ENCODE measurements around the gene SMTNL2.
"Not testable (repeated sequence)": the region's sequence is repeated elsewhere in the genome, so short reads cannot be mapped to it uniquely, and the experiment has no call there.

The SMTNL2 gene

DNA sequence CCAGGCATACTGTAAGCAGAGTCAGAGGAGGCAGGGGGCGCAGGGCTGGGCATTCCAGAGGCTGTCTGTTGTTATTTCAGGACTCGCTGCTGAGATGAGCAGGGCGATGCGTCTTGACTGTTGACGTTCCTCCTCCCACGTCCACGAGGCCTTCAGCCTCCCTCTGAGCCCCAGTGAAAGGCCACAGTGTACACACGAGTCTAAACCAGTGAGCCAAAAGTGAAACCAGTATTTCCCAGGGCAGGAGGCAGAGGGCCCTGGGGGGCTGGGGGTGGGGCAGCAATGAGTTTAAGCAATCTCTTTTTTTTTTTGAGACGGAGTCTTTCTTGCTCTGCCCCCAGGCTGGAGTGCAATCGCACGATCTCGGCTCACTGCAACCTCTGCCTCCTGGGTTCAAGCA is 21.5 kb downstream of the SMTNL2 start:
- DNase-seq, result no peak

DNA sequence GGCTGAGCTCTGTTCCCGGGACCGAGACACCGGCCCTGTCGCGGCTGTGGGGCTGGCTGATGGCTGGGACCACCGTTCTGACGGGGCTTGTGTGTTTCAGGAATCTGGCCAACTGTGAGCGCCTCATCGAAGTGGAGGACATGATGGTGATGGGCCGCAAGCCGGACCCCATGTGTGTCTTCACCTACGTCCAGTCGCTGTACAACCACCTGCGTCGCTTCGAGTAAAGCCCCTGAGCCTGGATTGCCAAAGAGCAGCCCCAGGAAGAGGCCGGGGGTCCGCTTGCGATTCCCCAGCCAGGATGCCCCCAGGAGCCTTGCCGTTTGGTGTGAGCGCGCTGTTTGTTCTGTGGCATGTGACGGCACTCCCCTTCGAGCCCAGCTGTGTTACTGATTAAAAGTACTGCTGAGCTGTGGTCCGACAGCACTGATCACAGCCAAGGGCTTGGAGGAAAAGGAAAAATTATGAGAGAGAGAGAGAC is 23.0 kb downstream of the SMTNL2 start:
- DNase-seq, result no peak

DNA sequence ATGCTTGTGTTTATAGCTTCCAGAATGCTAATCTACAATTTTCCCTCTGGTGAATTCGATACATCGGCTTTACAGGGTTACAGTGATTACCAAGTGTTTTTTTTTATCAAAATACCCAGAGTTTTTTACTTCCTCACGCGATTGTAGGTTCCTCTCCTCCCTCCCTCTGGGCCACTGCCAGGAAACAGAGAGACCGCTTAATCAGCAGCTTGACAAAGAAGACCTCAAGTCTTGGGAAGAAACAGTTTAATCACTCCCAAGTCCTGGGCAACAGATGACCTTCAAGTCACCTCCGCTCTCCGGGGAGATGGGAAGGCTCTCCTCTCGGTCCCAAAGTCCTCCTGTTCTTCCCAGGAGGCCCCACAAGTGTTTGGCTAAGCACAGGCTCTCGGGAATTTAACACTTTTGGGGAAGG is 23.5 kb downstream of the SMTNL2 start:
- no peak for DNase-seq

DNA sequence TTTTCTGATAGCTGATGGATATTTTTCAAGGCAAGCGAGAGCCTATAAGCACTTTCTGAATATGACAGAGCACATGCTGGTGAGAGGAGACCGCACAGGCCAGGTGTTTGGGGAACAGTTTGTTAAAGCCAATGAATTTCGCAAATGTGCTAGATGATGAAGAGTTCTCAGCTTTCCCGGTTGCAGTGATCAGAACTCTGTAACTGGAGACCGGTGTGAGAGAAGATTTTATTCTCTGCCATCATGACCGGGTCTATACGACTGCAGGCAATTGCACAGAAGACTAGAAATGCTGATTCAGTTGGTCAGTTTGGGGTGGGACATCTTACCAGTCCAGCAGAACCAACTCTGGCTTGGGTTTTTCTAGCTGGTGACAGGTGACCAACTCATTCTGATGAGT is 25.4 kb downstream of the SMTNL2 start:
- no peak for DNase-seq

DNA sequence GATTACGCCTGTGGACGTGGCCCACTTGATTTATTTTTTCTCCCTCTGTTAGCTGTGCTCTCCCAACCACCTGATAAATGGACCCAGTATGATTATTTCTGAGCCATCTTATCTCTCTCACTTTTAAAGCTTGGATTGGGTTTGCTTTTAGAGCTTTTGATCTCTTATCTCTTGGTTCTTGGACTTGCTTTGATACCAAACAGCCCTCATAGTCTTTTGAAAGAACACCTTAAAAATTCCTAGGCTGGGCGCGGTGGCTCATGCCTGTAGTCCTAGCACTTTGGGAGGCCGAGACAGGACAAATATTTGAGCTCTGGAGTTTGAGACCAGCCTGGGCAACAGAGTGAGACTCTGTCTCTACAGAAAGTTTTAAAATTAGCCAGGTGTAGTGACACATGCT is 25.8 kb downstream of the SMTNL2 start:
- no peak for DNase-seq

DNA sequence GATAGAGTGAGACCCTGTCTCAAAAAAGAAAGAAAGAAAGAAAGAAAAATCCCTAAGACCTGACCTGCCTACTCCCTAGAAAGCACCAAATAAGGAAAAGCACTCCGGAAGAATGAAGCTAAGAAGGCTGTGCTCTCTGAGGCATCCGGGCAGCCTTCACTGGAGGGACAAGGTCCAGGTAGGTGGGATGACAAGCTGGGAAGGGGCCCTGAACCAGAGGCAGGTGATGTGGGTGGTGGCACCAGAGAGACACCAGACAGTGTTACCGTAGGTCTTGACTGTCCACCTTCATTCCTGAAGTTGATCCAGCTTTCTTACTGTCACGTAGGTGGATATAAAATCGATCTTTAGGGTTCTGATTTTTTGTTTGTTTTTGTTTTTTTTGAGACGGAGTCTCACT is 26.3 kb downstream of the SMTNL2 start:
- no peak for DNase-seq

DNA sequence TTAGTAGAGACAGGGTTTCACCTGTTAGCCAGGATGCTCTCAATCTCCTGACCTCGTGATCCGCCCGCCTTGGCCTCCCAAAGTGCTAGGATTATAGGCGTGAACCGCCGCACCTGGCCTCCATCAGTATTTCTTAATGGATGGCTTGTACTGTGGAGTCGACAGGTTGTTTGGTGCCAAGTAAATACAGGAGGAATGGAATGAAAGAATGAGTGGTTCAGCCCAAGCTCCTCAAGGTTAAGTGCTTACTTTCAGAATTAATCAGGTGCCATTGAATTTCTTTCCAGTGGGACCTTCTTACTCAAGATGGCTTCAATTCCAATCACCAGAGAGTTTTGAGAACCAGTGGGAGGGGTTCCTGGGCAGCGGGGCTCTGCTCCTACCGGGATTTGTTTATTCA is 32.1 kb downstream of the SMTNL2 start:
- DNase-seq, result no peak

DNA sequence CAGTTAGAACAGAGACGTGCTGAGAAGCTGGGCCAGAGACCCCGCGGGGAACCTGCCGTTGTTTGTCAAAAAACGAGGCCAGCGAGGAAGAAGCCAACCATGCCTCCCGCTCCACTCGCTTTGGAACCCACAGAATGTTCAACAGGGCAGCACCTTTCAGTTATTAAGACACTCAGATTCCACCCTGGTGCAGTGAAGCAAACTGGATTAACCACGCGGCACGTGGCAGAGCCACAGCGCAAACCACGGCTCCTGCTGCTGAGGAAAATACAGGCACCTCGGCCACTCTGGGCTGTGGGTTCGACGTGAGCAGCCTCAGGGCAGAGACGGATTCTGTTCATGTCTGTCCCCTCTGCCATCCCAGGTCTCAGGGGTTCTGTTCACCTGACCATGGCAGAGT is 32.8 kb downstream of the SMTNL2 start:
- DNase-seq, result no peak

DNA sequence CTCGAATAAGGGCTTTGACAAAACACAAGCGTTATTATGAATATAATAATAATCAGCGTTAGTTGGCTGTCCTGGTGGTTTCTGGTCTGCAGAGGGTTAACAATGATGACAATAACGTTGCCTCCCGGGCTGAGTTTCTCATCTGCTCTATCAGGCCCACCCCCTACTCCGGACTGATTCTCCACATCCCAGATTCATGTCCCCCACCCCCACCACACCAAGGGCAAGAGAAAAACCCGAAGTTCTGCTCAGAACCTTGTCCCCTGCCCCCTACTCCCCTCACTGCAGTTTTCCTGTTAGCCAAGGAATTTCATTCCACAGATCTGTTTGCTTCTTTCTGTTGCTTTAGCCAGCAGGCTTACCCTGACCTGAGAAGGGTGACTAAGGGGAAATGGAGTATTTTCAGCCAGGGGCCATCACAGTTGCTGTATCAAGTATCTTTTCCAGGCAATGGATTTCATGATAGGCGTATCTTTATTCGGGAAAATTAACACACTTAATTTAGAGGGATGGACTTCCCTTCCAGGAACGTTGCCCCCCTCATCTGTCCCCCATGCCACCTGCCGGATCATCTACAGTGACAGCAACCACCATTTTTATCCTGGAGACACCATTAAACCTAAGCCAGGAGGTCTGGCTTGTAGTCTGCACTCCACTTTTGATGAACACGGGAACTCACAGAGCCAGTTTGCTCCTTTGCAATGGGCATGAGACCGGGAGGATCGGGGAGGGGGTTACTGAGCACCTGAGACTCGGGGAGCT is 33.4 kb downstream of the SMTNL2 start:
- no peak for DNase-seq

DNA sequence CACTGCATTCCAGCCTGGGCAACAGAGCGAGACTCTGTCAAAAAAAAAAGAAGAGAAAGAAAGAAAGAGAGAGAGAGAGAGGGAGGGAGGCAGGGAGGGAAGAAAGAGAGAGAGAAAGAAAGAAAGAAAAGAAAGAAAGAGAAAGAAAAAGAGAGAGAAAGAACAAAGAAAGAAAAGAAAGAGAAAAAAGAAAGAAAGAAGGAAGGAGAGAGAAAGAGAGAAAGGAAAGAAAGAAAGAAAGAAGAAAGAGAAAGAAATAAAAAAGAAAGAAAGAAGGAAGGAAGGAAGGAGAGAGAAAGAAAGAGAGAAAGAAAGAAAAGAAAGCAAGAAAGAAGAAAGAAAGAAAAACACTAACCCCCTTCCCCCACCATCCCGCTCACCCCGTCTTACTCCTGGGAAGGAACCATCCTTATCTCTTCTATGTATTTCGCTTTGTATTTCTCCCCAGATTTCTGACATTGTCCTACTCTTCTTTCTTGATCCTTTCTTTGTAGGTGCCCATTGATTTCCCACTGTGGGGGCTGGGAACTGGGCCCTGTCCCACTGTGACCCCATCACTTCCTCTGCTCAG is 36.3 kb downstream of the SMTNL2 start:
- no peak for DNase-seq

DNA sequence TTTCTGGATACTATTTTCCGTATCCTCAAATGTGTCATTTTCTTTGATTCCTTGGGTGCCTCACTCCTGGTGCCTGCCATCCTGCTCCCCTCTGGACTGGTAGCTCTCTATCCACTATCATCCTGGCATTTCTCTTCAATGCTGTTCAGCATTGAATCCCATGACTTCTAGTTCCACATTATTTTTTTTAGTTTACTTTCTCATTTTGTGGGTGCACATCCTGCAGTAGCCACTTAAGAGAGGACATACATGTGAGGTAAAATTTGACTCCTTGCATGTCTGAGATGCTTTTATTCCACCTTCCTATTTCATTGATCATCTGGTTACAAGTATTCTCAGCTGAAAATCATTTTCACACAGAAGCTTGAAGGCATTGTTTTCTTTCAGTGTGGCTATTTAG is 38.0 kb downstream of the SMTNL2 start:
- no peak for DNase-seq

DNA sequence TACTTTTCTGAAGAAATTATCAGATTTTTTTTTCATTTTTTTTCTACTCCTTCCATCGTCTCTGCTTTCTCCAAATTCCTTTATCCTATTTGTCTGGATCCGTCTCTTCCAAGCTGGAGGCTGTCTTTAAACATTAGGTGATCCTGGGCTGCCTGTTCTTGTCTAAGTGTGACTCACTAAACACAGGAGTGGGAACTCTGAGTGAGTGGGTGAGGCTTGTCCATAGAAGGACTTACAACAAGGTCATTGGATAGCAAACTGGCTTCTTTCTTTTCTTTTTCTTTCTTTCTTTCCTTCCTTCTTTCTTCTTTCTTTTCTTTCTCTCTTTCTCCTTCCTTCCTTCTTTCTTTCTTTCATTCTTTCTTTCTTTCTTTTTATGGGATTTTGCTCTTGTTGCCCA is 38.9 kb downstream of the SMTNL2 start:
- DNase-seq, result no peak

DNA sequence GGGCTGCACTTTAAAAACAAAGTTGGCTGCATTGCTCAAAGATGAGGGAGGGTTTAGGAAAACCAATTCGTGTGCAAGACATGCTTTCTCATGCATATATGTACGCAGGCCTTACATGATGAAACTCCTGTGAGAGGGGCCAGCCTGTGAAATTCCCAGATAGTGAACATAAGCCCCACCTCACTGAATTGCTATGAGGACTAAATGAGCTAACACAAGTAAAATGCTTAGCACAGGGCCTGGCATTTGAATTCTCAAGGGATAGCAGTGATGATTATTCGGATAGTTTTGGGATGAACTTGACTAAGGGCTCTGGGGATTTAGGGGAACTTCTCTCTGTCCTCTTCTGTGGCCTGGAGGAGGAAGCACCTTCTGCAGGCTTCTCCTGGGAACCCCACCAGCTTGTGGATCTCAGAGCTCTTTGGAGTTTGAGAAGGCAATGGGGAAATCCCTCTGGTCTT is 40.2 kb downstream of the SMTNL2 start:
- not testable (repeated sequence) for DNase-seq

DNA sequence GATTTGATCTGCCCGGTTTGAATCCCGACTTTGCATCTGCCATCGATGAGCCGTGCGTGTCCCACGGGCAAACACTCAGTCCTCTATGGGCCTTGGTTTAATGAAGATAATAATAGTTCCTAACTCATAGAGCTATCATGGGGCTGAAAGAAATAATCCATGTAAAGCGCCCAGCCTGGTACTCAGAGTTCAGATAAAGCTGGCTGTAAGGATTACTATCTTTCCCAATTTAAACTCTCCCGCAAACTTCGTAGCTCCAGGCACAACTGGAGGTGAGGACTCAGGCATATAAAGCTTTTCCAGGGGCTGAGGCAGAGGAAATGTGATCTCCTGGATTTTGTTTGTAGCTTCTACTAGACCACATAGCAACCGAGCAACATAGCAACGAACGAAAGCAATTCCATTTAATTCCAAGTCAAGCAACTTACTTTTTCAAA is 40.9 kb downstream of the SMTNL2 start:
- DNase-seq, result no peak

DNA sequence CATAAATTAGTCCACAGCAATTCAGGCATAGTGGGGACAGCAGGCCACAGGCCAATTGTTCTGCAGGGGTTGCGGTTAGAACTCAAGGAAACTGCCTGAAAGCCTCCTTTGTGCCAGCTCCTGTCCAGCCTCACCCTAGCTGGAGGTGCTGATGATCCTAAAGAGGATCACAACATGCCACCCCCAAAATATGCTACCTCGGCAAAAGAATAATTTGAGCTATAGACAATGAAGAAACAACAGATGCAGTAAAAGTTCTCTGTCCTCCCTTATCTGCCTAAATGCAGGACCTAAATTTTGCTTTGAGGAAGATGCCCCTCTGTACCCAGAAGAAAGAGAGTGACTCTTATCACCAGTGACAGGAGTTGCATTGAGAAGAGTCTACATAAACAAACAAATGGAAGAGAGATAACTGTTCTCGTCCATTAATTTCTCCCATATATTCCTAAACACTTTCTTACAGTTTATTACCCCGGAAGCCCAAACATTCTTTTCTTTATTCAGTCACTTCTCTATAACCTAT is 42.5 kb downstream of the SMTNL2 start:
- no peak for DNase-seq

DNA sequence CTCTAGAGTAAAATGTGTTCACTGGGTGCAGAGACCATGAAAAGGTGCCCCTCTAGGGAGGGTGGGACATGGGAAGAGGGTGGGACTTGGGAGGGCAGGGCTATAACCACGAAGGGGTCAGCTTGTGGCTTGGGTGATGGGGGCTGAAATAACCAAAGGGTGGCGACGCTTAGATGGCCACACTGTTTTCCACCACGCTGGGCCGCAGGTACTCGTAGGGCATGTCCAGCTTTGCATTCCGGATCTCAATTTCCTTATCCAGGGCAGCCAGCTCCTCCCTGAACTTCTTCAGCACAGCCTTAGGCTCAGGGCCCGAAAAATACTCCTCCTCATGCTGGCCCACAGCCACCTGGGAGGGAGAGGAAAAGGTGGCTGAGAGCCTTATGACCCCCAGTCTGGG is 47.1 kb downstream of the SMTNL2 start:
- DNase-seq, result no peak

DNA sequence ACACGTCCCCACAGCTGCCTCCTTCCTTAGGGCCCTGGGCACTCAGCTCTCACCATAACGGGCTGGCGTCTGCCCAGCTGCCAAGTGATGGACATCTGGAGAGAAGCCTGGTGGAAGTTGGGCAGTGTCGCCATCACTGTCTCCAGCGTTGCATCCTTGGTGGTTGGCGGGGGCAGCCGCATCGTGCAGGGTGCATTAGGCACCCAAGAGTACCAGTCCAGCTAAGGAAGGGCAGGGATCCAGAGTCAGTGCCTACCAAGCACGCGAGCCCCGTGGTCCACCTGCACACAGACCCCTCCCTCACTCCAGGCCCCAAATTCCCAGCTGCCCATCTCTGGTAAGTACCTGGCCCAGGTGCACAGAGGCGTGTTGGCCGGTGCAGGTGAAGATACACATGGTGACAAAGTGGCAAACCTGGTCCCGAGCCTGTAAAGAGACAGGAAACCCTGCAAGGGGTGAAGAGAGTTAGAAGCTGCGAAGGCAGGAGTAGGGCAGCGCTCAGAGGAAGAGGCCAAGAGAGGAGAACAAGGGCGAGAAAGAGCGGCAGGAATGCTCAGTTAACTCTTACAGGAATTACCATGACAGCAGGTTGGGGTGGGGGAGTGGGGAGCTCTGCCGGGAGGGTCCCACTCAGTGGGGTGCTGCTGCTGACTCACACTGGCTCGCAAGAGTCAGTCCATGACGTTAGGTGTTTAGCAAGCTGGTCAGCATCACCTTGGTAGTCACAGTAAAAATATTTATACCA is 47.7 kb downstream of the SMTNL2 start:
- no peak for DNase-seq

DNA sequence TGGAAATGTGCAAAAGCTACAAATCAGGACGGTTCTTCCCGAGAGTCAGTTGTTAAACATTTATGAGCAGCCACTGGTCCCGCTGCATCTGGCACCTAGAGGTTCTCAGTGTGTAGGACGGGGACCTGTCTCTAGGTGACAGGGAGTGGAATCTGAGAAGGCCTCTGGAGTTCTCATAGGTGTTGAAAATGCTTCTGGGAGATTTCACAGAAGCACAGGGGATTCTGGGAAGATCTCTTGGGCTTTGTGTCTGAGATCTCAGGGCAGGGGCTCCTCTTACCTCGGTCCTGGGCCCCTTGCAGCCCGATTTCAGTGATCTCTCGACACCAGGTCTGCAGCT is 48.2 kb downstream of the SMTNL2 start:
- DNase-seq, result no peak

DNA sequence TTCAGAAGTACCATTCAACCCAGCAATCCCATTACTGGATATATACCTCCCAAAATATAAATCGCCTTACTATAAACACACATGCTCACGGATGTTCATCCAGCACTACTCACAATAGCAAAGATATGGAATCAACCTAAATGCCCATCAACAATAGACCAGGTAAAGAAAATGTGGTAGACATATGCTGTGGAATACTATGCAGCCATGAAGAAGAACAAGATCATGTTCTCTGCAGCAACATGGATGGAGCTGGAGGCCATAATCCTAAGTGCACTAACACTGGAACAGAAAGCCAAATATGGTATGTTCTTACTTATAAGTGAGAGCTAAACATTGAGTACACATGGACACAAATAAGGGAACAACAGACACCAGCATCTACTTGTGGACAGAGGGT is 49.3 kb downstream of the SMTNL2 start:
- no peak for DNase-seq

DNA sequence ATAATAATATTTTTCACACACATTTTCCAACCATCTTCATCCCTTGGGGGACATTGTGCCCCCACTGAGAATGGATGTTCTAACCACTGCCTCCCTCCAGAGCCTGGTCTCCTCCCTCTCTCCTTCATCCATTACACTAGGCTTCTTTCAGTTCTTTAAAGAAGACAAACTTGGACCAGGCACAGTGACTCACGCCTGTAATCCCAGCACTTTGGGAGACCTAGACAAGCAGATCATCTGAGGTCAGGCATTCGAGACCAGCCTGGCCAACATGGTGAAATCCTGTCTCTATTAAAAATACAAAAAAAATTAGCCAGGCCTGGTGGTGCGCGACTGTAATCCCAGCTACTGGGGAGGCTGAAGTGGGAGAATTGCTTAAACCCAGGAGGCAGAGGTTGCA is 50.6 kb downstream of the SMTNL2 start:
- DNase-seq, result no peak

DNA sequence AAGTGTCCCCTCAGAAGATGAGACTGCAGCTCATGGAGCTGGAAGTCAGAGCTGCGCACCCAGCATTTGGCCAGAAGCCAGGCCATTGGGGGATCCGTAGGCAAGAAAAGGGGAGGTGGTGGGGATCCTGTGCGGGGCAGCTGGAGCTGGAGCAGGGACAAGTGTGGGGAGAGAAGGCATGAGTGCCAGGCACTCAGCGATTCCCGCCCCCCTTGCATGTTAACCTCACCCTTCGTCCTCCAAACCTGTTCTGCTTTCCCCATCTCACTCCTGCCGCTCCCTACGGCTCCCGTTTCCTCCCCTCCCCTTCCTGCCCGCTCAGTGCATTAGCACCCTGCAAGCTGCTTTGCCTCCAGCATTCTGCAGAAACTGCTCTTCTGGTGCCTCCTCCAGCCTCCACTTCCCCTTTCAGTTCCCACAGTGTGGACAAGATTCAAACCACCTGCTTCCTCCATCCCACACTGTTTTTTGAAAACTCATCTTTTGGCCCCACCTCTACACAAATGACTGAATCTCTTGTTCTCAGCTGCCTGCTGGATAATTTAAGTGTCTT is 51.6 kb downstream of the SMTNL2 start:
- DNase-seq, result no peak

DNA sequence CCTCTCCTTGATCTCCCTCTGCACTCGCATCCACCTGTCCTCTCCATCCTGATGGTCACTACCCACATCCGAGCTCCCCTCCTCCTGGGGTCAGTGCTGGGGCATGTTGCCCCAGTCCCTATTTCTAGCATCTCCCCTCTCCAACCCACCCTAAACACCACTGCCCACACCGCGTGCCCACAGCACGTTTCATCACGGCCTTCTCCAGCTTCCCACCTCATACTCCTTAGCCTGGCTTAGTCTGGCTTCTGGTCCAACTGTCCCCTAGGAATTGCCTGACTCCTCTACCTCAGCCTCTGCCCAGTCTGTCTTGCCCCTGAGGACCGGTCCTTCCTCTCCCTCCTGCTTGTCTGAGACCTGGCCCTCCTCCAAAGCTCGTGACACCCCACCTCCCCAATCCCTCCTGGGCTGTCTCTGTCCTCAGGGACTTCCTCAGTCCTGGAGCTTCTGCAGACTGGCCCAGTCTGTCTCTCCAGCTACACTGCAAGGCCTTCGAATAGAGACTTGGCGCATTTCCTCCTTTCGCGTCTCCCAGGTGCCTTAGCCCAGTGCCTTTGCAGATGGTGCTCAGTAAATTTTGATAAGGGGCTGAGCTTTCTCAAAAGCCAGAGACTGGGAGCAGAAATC is 52.3 kb downstream of the SMTNL2 start:
- DNase-seq, result no peak

DNA sequence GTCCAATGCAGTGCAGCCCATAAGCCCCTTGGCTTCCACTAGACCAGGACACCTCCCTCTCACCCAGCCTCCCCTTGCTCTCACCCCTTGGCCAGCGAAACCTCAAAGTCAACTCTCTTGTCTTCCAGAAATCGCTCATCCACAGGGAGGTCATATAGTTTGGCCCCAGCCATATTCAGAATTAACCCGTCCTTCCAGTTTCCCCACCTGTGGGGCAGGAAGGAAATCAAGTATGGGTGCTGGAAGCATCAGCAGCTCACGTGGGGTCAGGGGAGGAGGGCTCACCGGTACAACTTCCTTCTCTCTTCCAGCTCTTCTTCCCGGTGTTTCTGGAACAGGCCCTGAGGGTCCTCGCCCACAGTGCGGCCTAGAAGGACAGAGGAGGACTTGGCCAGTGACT is 54.4 kb downstream of the SMTNL2 start:
- DNase-seq, result not testable (repeated sequence)

All from NCI-H187 (cell line).